ENCODE results near the gene MRPL48.

The MRPL48 gene

GRCh38 chr11:73833067-73833466 is 45.4 kb downstream of the MRPL48 start:
- no peak overlapping the region for H3K4me3 Mint-ChIP-seq
- intact Hi-C loops (cut with micrococcal nuclease), result no loop called here
- peaks cover 5% of the 10 kb centered on the region for H3K4me1 Mint-ChIP-seq (ENCODE audit: low read depth)
- no peak overlapping the region for H3K27ac Mint-ChIP-seq
- H3K27me3 Mint-ChIP-seq, result no peaks in the 10 kb centered on the region
- no peaks in the 10 kb centered on the region for H3K9me3 Mint-ChIP-seq
- H3K36me3 Mint-ChIP-seq (ENCODE audit: low read depth), result peaks cover 45% of the 10 kb centered on the region

GRCh38 chr11:73838443-73839122 is 50.9 kb downstream of the MRPL48 start:
- Mint-ChIP-seq H3K4me3 (no peak overlapping the region), H3K36me3 (ENCODE audit: low read depth) (peaks cover 18% of the 10 kb centered on the region), H3K27ac (no peak overlapping the region), H3K4me1 (ENCODE audit: low read depth) (peaks cover 5% of the 10 kb centered on the region), H3K27me3 (no peaks in the 10 kb centered on the region), H3K9me3 (no peaks in the 10 kb centered on the region)
- intact Hi-C loops (cut with micrococcal nuclease), result no loop called here

GRCh38 chr11:73839123-73839457 is 51.4 kb downstream of the MRPL48 start:
- Mint-ChIP-seq H3K27me3 (no peaks in the 10 kb centered on the region), H3K4me1 (ENCODE audit: low read depth) (peaks cover 4% of the 10 kb centered on the region), H3K27ac (no peak overlapping the region), H3K4me3 (no peak overlapping the region), H3K36me3 (ENCODE audit: low read depth) (peaks cover 23% of the 10 kb centered on the region), H3K9me3 (no peaks in the 10 kb centered on the region)
- intact Hi-C loops (cut with micrococcal nuclease), result no loop called here

DNA sequence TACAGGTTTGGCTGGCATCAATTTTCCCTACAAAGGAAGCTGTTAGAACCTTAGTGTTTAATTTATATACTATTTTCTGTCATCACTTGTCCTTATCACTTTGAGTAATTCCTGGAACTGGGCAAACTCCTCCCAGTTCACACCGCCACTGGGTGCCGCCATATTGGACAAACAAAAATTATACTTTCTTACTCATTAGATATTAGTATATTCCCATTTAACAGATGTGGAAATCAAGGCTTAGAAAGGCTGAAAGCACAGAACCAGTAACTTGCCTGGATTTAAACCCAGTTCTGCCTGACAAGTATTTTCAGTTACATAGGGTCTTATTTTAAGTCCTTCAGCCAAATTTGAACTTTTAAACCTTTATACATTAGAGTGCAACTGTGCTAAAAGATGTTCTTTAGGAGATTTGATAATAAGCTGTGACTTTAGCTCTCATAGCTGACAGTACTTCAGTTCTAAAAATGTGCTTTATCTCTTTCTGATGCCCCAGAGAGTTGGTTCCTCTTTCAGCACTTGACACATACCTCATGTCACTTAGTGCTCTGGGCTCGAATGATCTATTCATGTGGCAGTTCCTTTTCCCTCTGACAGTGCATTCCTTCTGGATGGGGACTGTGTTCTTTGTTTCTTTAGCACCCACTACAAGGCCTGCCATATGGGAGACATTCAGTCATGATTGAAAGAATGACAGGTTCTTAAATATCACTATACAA is 63.5 kb downstream of the MRPL48 start:
- Mint-ChIP-seq H3K4me3 (no peak overlapping the region), H3K36me3 (ENCODE audit: low read depth) (peaks cover 65% of the 10 kb centered on the region), H3K27me3 (no peaks in the 10 kb centered on the region), H3K9me3 (no peaks in the 10 kb centered on the region), H3K27ac (no peak overlapping the region), H3K4me1 (ENCODE audit: low read depth) (peaks cover 10% of the 10 kb centered on the region)
- intact Hi-C loops (cut with micrococcal nuclease), result no loop called here

DNA sequence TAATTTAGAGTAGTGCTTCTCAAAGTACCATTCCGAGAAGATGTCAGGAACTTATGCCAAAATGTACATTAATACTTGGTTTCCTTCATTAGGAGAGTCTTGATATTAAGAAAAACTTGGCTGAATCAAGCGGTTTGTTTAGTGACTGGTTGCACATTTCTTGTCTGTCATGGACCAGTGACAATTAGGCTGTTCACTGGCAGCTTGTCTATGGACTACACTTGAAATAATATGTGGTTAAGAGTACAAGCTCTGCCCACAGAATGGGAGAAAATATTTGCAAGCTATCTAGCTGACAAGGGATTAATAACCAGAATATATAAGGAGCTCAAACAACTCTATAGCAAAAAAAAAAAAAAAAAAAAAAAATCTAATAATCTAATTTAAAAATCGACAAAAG is 64.4 kb downstream of the MRPL48 start:
- H3K36me3 Mint-ChIP-seq (ENCODE audit: low read depth), result peaks cover 56% of the 10 kb centered on the region
- intact Hi-C loops (cut with micrococcal nuclease), result no loop called here
- H3K4me1 Mint-ChIP-seq (ENCODE audit: low read depth), result peaks cover 9% of the 10 kb centered on the region

GRCh38 chr11:73854680-73855079 is 67.0 kb downstream of the MRPL48 start:
- H3K27me3 Mint-ChIP-seq, result no peaks in the 10 kb centered on the region
- no peak overlapping the region for H3K27ac Mint-ChIP-seq
- H3K36me3 Mint-ChIP-seq (ENCODE audit: low read depth), result peaks cover 42% of the 10 kb centered on the region
- H3K4me1 Mint-ChIP-seq (ENCODE audit: low read depth), result peaks cover 5% of the 10 kb centered on the region
- intact Hi-C loops (cut with micrococcal nuclease), result no loop called here
- H3K9me3 Mint-ChIP-seq, result no peaks in the 10 kb centered on the region
- H3K4me3 Mint-ChIP-seq, result no peak overlapping the region

More for the DNA sequence above, 64.4 kb downstream of the MRPL48 start:
- Mint-ChIP-seq H3K4me3 (no peak overlapping the region), H3K9me3 (no peaks in the 10 kb centered on the region), H3K27me3 (no peaks in the 10 kb centered on the region), H3K27ac (no peak overlapping the region)

DNA sequence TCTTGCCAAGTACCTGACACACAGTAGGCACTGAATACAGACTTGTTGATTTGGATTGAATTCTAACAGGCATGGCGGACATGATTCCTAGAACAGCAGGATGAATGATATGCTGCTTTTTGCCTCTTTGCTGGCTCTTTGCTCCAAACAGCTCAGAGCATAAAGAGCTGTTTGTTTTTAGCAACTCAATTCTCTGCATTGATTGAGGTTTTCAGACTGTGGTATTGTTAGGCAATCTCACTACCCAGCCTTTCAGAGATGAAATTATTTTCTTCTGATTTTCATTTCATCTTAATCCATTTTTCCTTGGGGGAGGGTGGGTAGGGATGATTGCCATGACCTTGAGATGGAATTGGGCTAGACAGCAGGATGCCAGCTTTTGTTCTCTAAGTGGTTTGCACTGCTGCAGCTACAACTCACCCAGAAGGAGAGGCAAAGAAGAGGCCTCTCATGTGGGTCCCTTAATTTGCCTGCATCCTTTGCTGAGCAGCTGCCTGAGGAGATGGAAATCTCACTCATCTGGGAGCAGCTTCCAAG is 68.4 kb downstream of the MRPL48 start:
- H3K27ac Mint-ChIP-seq, result no peak overlapping the region
- no peak overlapping the region for H3K4me3 Mint-ChIP-seq
- H3K9me3 Mint-ChIP-seq, result no peaks in the 10 kb centered on the region
- H3K36me3 Mint-ChIP-seq (ENCODE audit: low read depth), result peaks cover 46% of the 10 kb centered on the region
- intact Hi-C loops (cut with micrococcal nuclease), result no loop called here
- H3K27me3 Mint-ChIP-seq, result no peaks in the 10 kb centered on the region
- H3K4me1 Mint-ChIP-seq (ENCODE audit: low read depth), result peaks cover 5% of the 10 kb centered on the region

- Mint-ChIP-seq H3K27ac (no peak overlapping the region), H3K4me3 (no peak overlapping the region), H3K9me3 (no peaks in the 10 kb centered on the region), H3K4me1 (ENCODE audit: low read depth) (no peaks in the 10 kb centered on the region), H3K36me3 (ENCODE audit: low read depth) (peaks cover 58% of the 10 kb centered on the region), H3K27me3 (no peaks in the 10 kb centered on the region)
- intact Hi-C loops (cut with micrococcal nuclease), result no loop called here
Observed at GRCh38 chr11:73859671-73860070, 72.0 kb downstream of the MRPL48 start.

DNA sequence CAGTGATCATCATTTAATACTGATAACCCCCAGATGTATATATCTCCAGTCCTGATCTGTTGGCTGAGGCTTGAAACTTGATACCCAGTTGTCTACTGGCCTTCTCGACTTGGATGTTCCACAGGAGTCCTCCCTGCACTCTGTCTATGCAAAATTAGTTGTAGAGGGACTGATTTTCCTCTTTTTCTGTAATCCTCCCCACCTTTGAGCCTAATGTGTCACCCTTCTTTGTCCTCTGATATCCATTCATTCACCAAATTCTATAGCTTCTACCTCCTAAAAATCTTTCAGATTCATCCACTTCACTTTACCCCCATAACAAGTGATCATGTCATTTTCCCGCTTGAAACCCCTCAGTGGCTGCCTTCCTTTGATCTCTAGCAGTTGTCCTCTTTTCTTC is 72.5 kb downstream of the MRPL48 start:
- no peaks in the 10 kb centered on the region for H3K9me3 Mint-ChIP-seq
- H3K36me3 Mint-ChIP-seq (ENCODE audit: low read depth), result peaks cover 61% of the 10 kb centered on the region
- intact Hi-C loops (cut with micrococcal nuclease), result no loop called here
- H3K4me3 Mint-ChIP-seq, result no peak overlapping the region
- no peak overlapping the region for H3K27ac Mint-ChIP-seq
- no peaks in the 10 kb centered on the region for H3K4me1 Mint-ChIP-seq (ENCODE audit: low read depth)
- no peaks in the 10 kb centered on the region for H3K27me3 Mint-ChIP-seq

DNA sequence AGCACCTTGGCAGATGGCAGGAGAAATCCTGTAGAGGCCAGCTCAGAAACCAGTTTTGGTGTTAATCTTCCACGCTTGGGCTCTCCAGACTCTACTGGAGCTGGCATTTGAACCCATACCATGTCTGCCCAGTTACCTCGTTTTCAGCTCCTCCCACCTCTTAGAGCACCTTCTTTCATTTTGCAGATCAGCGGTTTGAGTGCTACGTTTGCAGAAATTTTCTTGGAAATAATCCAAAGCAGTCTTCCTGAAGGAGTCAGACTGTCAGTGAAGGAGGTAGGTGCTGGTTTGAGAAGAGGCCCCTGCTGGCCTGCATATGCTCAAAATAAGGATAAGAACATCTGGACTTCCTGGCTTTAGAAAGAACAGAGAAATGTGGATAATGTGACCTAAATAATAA is 75.3 kb downstream of the MRPL48 start:
- no peak overlapping the region for H3K4me3 Mint-ChIP-seq
- no peaks in the 10 kb centered on the region for H3K27me3 Mint-ChIP-seq
- H3K27ac Mint-ChIP-seq, result no peak overlapping the region
- H3K4me1 Mint-ChIP-seq (ENCODE audit: low read depth), result no peaks in the 10 kb centered on the region
- peaks cover 63% of the 10 kb centered on the region for H3K36me3 Mint-ChIP-seq (ENCODE audit: low read depth)
- no peaks in the 10 kb centered on the region for H3K9me3 Mint-ChIP-seq
- intact Hi-C loops (cut with micrococcal nuclease), result no loop called here

GRCh38 chr11:73866095-73866579 is 78.5 kb downstream of the MRPL48 start:
- Mint-ChIP-seq H3K4me1 (ENCODE audit: low read depth) (no peaks in the 10 kb centered on the region), H3K9me3 (no peaks in the 10 kb centered on the region), H3K4me3 (no peak overlapping the region), H3K36me3 (ENCODE audit: low read depth) (peaks cover 48% of the 10 kb centered on the region), H3K27ac (no peak overlapping the region), H3K27me3 (no peaks in the 10 kb centered on the region)
- intact Hi-C loops (cut with micrococcal nuclease), result no loop called here

DNA sequence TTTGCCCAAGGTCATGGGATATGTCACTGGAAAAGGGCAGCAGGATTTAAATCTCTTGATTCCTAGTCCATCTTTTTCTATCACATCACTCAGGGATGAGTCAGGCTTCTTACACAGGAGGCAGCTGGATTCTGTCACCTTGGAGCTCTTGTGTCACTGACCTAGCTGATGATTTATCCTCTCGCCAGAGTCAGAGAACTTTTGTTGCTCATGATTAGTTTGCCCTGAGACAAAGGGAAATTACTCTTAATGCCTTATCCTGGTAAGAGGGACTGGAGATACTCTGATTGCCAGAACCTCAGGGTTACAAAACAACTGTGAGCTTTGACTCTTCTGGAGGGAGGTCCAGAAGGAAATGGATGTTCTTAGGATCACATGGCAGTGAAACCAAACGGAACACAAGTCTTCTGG is 78.9 kb downstream of the MRPL48 start:
- peaks cover 48% of the 10 kb centered on the region for H3K36me3 Mint-ChIP-seq (ENCODE audit: low read depth)
- no peak overlapping the region for H3K4me3 Mint-ChIP-seq
- intact Hi-C loops (cut with micrococcal nuclease), result no loop called here
- no peak overlapping the region for H3K27ac Mint-ChIP-seq
- no peaks in the 10 kb centered on the region for H3K4me1 Mint-ChIP-seq (ENCODE audit: low read depth)
- no peaks in the 10 kb centered on the region for H3K27me3 Mint-ChIP-seq
- no peaks in the 10 kb centered on the region for H3K9me3 Mint-ChIP-seq

- Mint-ChIP-seq H3K27ac (no peak overlapping the region), H3K36me3 (ENCODE audit: low read depth) (peaks cover 54% of the 10 kb centered on the region)
- intact Hi-C loops (cut with micrococcal nuclease), result no loop called here
Observed at GRCh38 chr11:73869332-73869949, 81.8 kb downstream of the MRPL48 start.

GRCh38 chr11:73870261-73870660 is 82.6 kb downstream of the MRPL48 start:
- no peaks in the 10 kb centered on the region for H3K9me3 Mint-ChIP-seq
- intact Hi-C loops (cut with micrococcal nuclease), result no loop called here
- H3K4me1 Mint-ChIP-seq (ENCODE audit: low read depth), result peaks cover 7% of the 10 kb centered on the region
- H3K27ac Mint-ChIP-seq, result no peak overlapping the region
- H3K27me3 Mint-ChIP-seq, result no peaks in the 10 kb centered on the region
- H3K36me3 Mint-ChIP-seq (ENCODE audit: low read depth), result peaks cover 54% of the 10 kb centered on the region
- no peak overlapping the region for H3K4me3 Mint-ChIP-seq

More at GRCh38 chr11:73869332-73869949, 81.8 kb downstream of the MRPL48 start:
- Mint-ChIP-seq H3K27me3 (no peaks in the 10 kb centered on the region), H3K4me3 (no peak overlapping the region), H3K9me3 (no peaks in the 10 kb centered on the region), H3K4me1 (ENCODE audit: low read depth) (no peaks in the 10 kb centered on the region)

Data from dendritic cell treated with granulocyte-macrophage colony-stimulating factor and Interleukin-4, amounts not matched to agents 40 ng/mL and 50 ng/mL, for 4 days (primary cell).